H9 (cell line): Measurements from ENCODE around the gene SMIM13. TPM values are rescaled to one million over a fixed set of nuclear protein-coding genes. Genes with fewer than 3 reads are reported as not detected.

ENCODE experiments used
- DNase-seq: peaks from one replicate; pipeline ENCODE4 v3.0.0-alpha.2; 2017
- H2AFZ ChIP-seq: one replicate; pipeline ENCODE4 v1.6.1; 2013; ENCODE audit warnings: mild to moderate bottlenecking, low read length, control low read depth, moderate library complexity
- H2AK5ac ChIP-seq: 2 replicates; pipeline ENCODE4 v1.6.1; 2013; ENCODE audit warnings: low read length, control low read depth, mixed read lengths; ENCODE audit not compliant: insufficient read length
- H2BK120ac ChIP-seq: one replicate; pipeline ENCODE4 v1.6.1; 2013; ENCODE audit warnings: low read depth, mild to moderate bottlenecking, low read length, control low read depth, inconsistent platforms; ENCODE audit not compliant: poor library complexity, severe bottlenecking
- H2BK12ac ChIP-seq: 2 replicates; pipeline ENCODE4 v1.6.1; 2013; ENCODE audit warnings: low read length, control low read depth, mixed read lengths, low read depth; ENCODE audit not compliant: insufficient read length
- H2BK15ac ChIP-seq: 2 replicates; pipeline ENCODE4 v1.6.1; 2013; ENCODE audit warnings: low read depth, low read length, control low read depth
- H2BK20ac ChIP-seq: one replicate; pipeline ENCODE4 v1.6.1; 2013; ENCODE audit warnings: low read depth, mild to moderate bottlenecking, low read length, control low read depth, inconsistent platforms; ENCODE audit not compliant: poor library complexity, severe bottlenecking
- H2BK5ac ChIP-seq: 2 replicates; pipeline ENCODE4 v1.6.1; 2013; ENCODE audit warnings: low read length, control low read depth, mixed read lengths; ENCODE audit not compliant: insufficient read length
- H3K14ac ChIP-seq: 2 replicates; pipeline ENCODE4 v1.6.1; 2013; ENCODE audit warnings: low read length, control low read depth; ENCODE audit not compliant: insufficient read depth
- H3K18ac ChIP-seq: 2 replicates; pipeline ENCODE4 v1.6.1; 2013; ENCODE audit warnings: low read depth, mild to moderate bottlenecking, mixed read lengths, low read length, control low read depth; ENCODE audit not compliant: insufficient read length
- H3K23ac ChIP-seq: 2 replicates; pipeline ENCODE4 v1.6.1; 2013; ENCODE audit warnings: low read length, control low read depth, mixed read lengths, low read depth; ENCODE audit not compliant: insufficient read length
- H3K23me2 ChIP-seq: 2 replicates; pipeline ENCODE4 v1.6.1; 2013; ENCODE audit warnings: low read depth, mild to moderate bottlenecking, mixed read lengths, low read length, control low read depth; ENCODE audit not compliant: insufficient read length, poor library complexity, severe bottlenecking
- H3K27ac ChIP-seq: 2 replicates; pipeline ENCODE4 v1.5.1; 2013; ENCODE audit warnings: low read length, control low read depth, mixed read lengths, low read depth; ENCODE audit not compliant: insufficient read length
- H3K27me3 ChIP-seq: 2 replicates; pipeline ENCODE4 v1.6.1; 2013; ENCODE audit warnings: low read length, control low read depth, inconsistent platforms; ENCODE audit not compliant: insufficient read depth
- H3K4ac ChIP-seq: 2 replicates; pipeline ENCODE4 v1.6.1; 2013; ENCODE audit warnings: low read depth, mild to moderate bottlenecking, control low read depth, inconsistent platforms, low read length, moderate library complexity
- H3K4me1 ChIP-seq: 2 replicates; pipeline ENCODE4 v1.6.1; 2013; ENCODE audit warnings: low read length, control low read depth, inconsistent platforms; ENCODE audit not compliant: insufficient read depth
- H3K4me2 ChIP-seq: 2 replicates; pipeline ENCODE4 v1.6.1; 2013; ENCODE audit warnings: low read length, control low read depth, mixed read lengths; ENCODE audit not compliant: insufficient read length, insufficient read depth
- H3K56ac ChIP-seq: 2 replicates; pipeline ENCODE4 v1.6.1; 2013; ENCODE audit warnings: low read depth, mild to moderate bottlenecking, mixed read lengths, low read length, control low read depth; ENCODE audit not compliant: insufficient read length
- H3K79me1 ChIP-seq: 2 replicates; pipeline ENCODE4 v1.6.1; 2013; ENCODE audit warnings: low read depth, mild to moderate bottlenecking, moderate library complexity, low read length, control low read depth, inconsistent platforms; ENCODE audit not compliant: insufficient read depth, poor library complexity, severe bottlenecking
- H3K79me2 ChIP-seq: 2 replicates; pipeline ENCODE4 v1.6.1; 2013; ENCODE audit warnings: low read length, control low read depth, inconsistent platforms; ENCODE audit not compliant: insufficient read depth
- H3K9ac ChIP-seq: 2 replicates; pipeline ENCODE4 v1.6.1; 2013; ENCODE audit warnings: low read length, control low read depth, mixed read lengths; ENCODE audit not compliant: insufficient read length; ENCODE audit errors: extremely low read depth
- H3K9me3 ChIP-seq: one replicate; pipeline ENCODE4 v1.6.1; 2013; ENCODE audit warnings: low read depth, low read length, inconsistent platforms; ENCODE audit not compliant: control insufficient read depth
- H3T11ph ChIP-seq: one replicate; pipeline ENCODE4 v1.6.1; 2013; ENCODE audit warnings: mild to moderate bottlenecking, low read length, control low read depth, inconsistent platforms
- H4K20me1 ChIP-seq: one replicate; pipeline ENCODE4 v1.6.1; 2013; ENCODE audit not compliant: control insufficient read depth, insufficient read length, insufficient read depth
- H4K5ac ChIP-seq: 2 replicates; pipeline ENCODE4 v1.6.1; 2013; ENCODE audit warnings: low read depth, mild to moderate bottlenecking, mixed read lengths, low read length, control low read depth; ENCODE audit not compliant: insufficient read length
- H4K8ac ChIP-seq: replicated peaks from 2 replicates; pipeline ENCODE4 v1.6.1; 2013; ENCODE audit warnings: low read length, control low read depth, mixed read lengths, low read depth; ENCODE audit not compliant: insufficient read length
- H4K91ac ChIP-seq: 2 replicates; pipeline ENCODE4 v1.6.1; 2013; ENCODE audit warnings: low read depth, mild to moderate bottlenecking, moderate library complexity, mixed read lengths, low read length, control low read depth; ENCODE audit not compliant: insufficient read length
- H3K27ac Mint-ChIP-seq, 3 experiments: 2 replicates in 2 of 3; 3 replicates in 1 of 3; pipeline ENCODE4 v1.8.0; 2020 to 2021; ENCODE audit warnings: mixed read lengths in 3 of 3, mild to moderate bottlenecking in 1 of 3, moderate library complexity in 1 of 3
- H3K27me3 Mint-ChIP-seq: 2 replicates; pipeline ENCODE4 v1.8.0; 2021; ENCODE audit warnings: low read depth, mild to moderate bottlenecking, moderate library complexity, mixed read lengths
- H3K36me3 Mint-ChIP-seq, 3 experiments: 2 replicates in 2 of 3; 3 replicates in 1 of 3; pipeline ENCODE4 v1.8.0; 2020 to 2021; ENCODE audit warnings: low read depth in 3 of 3, mixed read lengths in 3 of 3; ENCODE audit not compliant: insufficient read depth in 1 of 3
- H3K4me1 Mint-ChIP-seq, 2 experiments: 2 replicates each; pipeline ENCODE4 v1.8.0; 2020; ENCODE audit warnings: mixed read lengths in 2 of 2
- H3K4me3 Mint-ChIP-seq, 2 experiments: 2 replicates in 1 of 2; 3 replicates in 1 of 2; pipeline ENCODE4 v1.8.0; 2020 to 2021; ENCODE audit warnings: mild to moderate bottlenecking in 2 of 2, mixed read lengths in 2 of 2, moderate library complexity in 1 of 2
- H3K9me3 Mint-ChIP-seq, 2 experiments: 2 replicates in 1 of 2; 3 replicates in 1 of 2; pipeline ENCODE4 v1.8.0; 2020; ENCODE audit warnings: mild to moderate bottlenecking in 2 of 2, mixed read lengths in 2 of 2, moderate library complexity in 1 of 2
- CTCF ChIP-seq: fragments of 200-600 bp; sonication (generic); conservative IDR thresholded peaks from 3 replicates; pipeline ENCODE4 v1.8.0; 2021; ENCODE audit warnings: antibody characterized with exemption, mild to moderate bottlenecking
- total RNA-seq: library from RNA; stranded (reverse); gene quantifications from 2 replicates; pipeline ENCODE4 v1.2.1, GENCODE V29; 2021

SMIM13 gene
- total RNA-seq, 1 experiment from 2014 or later = 10.6 TPM

- Histone ChIP-seq H2BK15ac (no peak overlapping the region), H2BK5ac (no peak overlapping the region), H2BK12ac (no peak overlapping the region), H3K9me3 (no peaks in the 10 kb centered on the region), H3K4me2 (no peak overlapping the region), H3K23ac (no peak overlapping the region), H3K56ac (no peak overlapping the region), H3K27me3 (no peaks in the 10 kb centered on the region), H4K20me1 (peaks cover 3% of the 10 kb centered on the region), H3K23me2 (no peaks in the 10 kb centered on the region), H3K14ac (no peak overlapping the region), H3K9ac (no peak overlapping the region), H2BK120ac (no peak overlapping the region), H2AK5ac (no peak overlapping the region), H4K5ac (no peak overlapping the region), H2BK20ac (no peak overlapping the region), H3K79me1 (peaks cover 18% of the 10 kb centered on the region), H3K18ac (no peak overlapping the region), H3K27ac (no peak overlapping the region), H2AFZ (no peak overlapping the region), H3K4me1 (peaks cover 17% of the 10 kb centered on the region; the same call in 1 of the 2 replicates), H3K79me2 (peaks cover 12% of the 10 kb centered on the region; the same call in 1 of the 2 replicates), H4K91ac (no peak overlapping the region), H3K4ac (no peak overlapping the region), H4K8ac (no peak overlapping the region), H3T11ph (no peak overlapping the region)
- Mint-ChIP-seq H3K27ac (no peak overlapping the region), H3K36me3 (no peaks in the 10 kb centered on the region; a peak in 1 of 7 replicates), H3K4me3 (no peak overlapping the region), H3K9me3 (no peaks in the 10 kb centered on the region), H3K4me1 (peaks cover 50 to 52% of the 10 kb centered on the region in 2 experiments), H3K27me3 (no peaks in the 10 kb centered on the region)
- DNase-seq = no peak
- TF ChIP-seq CTCF = no peak
Measured at GRCh38 chr6:11108726-11109125, 15.1 kb downstream of the SMIM13 start.
